Measurements from ENCODE around the gene TBCEL. TPM values are rescaled to one million over a fixed set of nuclear protein-coding genes. Genes with fewer than 3 reads are reported as not detected.

Gene TBCEL
- polyA plus RNA-seq, 1 donor (not counting 4 experiments of a cell fraction or from before 2014, with no cell fraction given) = 15.1 TPM

DNA sequence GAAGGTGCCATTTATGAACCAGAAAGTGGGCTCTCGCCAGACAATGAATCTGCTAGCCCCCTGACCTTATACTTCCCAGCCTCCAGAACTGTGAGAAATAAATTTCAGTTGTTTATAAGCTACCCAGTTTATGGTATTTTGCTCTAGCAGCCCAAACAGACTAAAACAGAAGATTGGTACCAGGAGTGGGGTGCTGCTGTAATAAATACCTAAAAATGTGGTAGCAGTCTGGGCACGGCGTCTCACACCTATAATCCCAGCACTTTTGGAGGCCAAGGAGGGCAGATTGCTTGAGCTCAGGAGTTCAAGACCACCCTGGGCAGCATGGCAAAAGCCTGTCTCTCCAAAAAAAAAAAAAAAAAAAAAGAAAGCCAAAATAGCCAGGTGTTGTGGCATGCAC is 98.4 kb downstream of the TBCEL start:
- peaks cover 2% of the 10 kb centered on the region for H3K9me3 ChIP-seq (ENCODE audit: control insufficient read depth, low read depth, low read length)
- H3K36me3 ChIP-seq (ENCODE audit: control insufficient read depth in 2 of 2, extremely low read depth in 1 of 2, insufficient read depth in 2 of 2, low read length in 2 of 2) = no peaks in the 10 kb centered on the region
- H3K4me2 ChIP-seq (ENCODE audit: control insufficient read depth, extremely low read depth, insufficient read depth, low read depth, low read length) = no peak overlapping the region
- TF ChIP-seq, protein P1, sequence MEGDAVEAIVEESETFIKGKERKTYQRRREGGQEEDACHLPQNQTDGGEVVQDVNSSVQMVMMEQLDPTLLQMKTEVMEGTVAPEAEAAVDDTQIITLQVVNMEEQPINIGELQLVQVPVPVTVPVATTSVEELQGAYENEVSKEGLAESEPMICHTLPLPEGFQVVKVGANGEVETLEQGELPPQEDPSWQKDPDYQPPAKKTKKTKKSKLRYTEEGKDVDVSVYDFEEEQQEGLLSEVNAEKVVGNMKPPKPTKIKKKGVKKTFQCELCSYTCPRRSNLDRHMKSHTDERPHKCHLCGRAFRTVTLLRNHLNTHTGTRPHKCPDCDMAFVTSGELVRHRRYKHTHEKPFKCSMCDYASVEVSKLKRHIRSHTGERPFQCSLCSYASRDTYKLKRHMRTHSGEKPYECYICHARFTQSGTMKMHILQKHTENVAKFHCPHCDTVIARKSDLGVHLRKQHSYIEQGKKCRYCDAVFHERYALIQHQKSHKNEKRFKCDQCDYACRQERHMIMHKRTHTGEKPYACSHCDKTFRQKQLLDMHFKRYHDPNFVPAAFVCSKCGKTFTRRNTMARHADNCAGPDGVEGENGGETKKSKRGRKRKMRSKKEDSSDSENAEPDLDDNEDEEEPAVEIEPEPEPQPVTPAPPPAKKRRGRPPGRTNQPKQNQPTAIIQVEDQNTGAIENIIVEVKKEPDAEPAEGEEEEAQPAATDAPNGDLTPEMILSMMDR (optimal IDR thresholded peaks at IDR 0.05 in 1 of 3, IDR thresholded peaks at IDR 0.05 in 1 of 3, conservative IDR thresholded peaks at IDR 0.05 in 1 of 3; ENCODE audit: extremely low read depth in 1 of 3, insufficient read depth in 2 of 3, low read length in 3 of 3) = no peak
- H3K4me3 ChIP-seq (ENCODE audit: control insufficient read depth in 2 of 3, extremely low read depth in 1 of 3, insufficient read depth in 2 of 3, low read depth in 1 of 3, low read length in 3 of 3) = no peak overlapping the region
- no peak for DNase-seq (ENCODE audit: low read depth, low spot score)
- FAIRE-seq = no peak
- no peak overlapping the region for H2AFZ ChIP-seq (ENCODE audit: control insufficient read depth, low read length)
- H3K9me1 ChIP-seq (ENCODE audit: control insufficient read depth, extremely low read depth, insufficient read depth, low read length) = no peaks in the 10 kb centered on the region
- H4K20me1 ChIP-seq (ENCODE audit: control insufficient read depth, extremely low read depth, insufficient read depth, low read length) = no peaks in the 10 kb centered on the region
- H3K27ac ChIP-seq (ENCODE audit: control insufficient read depth, insufficient read depth, low read length) = no peak overlapping the region
- dilution Hi-C loops (cut with MboI; ENCODE audit: extremely low pct_ligation_motif_present, low sequenced_read_pairs) = no loop called here
- H3K9ac ChIP-seq (ENCODE audit: control insufficient read depth, extremely low read depth, insufficient read depth, low read length) = no peak overlapping the region
- no peaks in the 10 kb centered on the region for H3K79me2 ChIP-seq (ENCODE audit: control insufficient read depth, insufficient read depth, low read length)
- no peaks in the 10 kb centered on the region for H3K27me3 ChIP-seq (ENCODE audit: control insufficient read depth, extremely low read depth, insufficient read depth, low read length)
- no peaks in the 10 kb centered on the region for H3K4me1 ChIP-seq (ENCODE audit: control insufficient read depth, extremely low read depth, insufficient read depth, low read length)

DNA sequence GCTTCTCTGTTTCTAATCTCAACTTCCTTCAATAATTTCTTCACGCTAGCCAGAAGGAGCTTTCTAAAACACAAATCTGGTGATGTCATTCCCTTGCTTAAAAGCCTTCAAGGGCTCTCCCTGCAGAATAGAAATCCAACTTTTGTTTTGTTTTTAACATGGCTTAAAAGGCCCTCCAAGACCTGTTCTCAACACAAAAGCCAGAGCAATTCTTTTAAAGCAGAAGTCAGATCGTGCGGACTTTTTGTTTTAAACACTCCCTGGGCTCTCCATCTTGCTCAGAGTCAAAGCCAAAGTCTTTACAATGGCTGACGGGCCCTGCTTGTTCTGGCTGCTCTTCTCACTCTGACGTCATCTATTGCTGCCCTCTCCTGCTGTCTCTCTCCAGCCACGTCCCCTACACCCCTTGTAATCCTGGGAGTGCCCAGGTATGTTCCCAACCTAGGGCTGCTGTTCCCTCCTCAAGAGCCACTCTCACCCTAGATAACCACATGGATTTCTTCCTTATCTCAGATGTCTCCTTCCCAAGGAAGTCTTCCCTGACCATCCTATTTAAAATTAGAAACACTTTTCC is 99.7 kb downstream of the TBCEL start:
- no peaks in the 10 kb centered on the region for H3K36me3 ChIP-seq (ENCODE audit: control insufficient read depth in 2 of 2, extremely low read depth in 1 of 2, insufficient read depth in 2 of 2, low read length in 2 of 2)
- peaks cover 2% of the 10 kb centered on the region for H3K9me3 ChIP-seq (ENCODE audit: control insufficient read depth, low read depth, low read length)
- H3K4me1 ChIP-seq (ENCODE audit: control insufficient read depth, extremely low read depth, insufficient read depth, low read length) = no peaks in the 10 kb centered on the region
- dilution Hi-C loops (cut with MboI; ENCODE audit: extremely low pct_ligation_motif_present, low sequenced_read_pairs) = no loop called here
- no peak overlapping the region for H3K27ac ChIP-seq (ENCODE audit: control insufficient read depth, insufficient read depth, low read length)
- H3K9me1 ChIP-seq (ENCODE audit: control insufficient read depth, extremely low read depth, insufficient read depth, low read length) = no peaks in the 10 kb centered on the region
- H3K4me2 ChIP-seq (ENCODE audit: control insufficient read depth, extremely low read depth, insufficient read depth, low read depth, low read length) = no peak overlapping the region
- FAIRE-seq (no peak), DNase-seq (ENCODE audit: low read depth, low spot score) (no peak)
- no peak overlapping the region for H3K9ac ChIP-seq (ENCODE audit: control insufficient read depth, extremely low read depth, insufficient read depth, low read length)
- H3K79me2 ChIP-seq (ENCODE audit: control insufficient read depth, insufficient read depth, low read length) = no peaks in the 10 kb centered on the region
- TF ChIP-seq, protein P1 (optimal IDR thresholded peaks at IDR 0.05 in 1 of 3, IDR thresholded peaks at IDR 0.05 in 1 of 3, conservative IDR thresholded peaks at IDR 0.05 in 1 of 3; ENCODE audit: extremely low read depth in 1 of 3, insufficient read depth in 2 of 3, low read length in 3 of 3) = no peak
- TF ChIP-seq EZH2 (IDR thresholded peaks at IDR 0.05; ENCODE audit: low read length) = no peak
- H2AFZ ChIP-seq (ENCODE audit: control insufficient read depth, low read length) = no peak overlapping the region
- no peaks in the 10 kb centered on the region for H4K20me1 ChIP-seq (ENCODE audit: control insufficient read depth, extremely low read depth, insufficient read depth, low read length)
- no peak overlapping the region for H3K4me3 ChIP-seq (ENCODE audit: control insufficient read depth in 2 of 3, extremely low read depth in 1 of 3, insufficient read depth in 2 of 3, low read depth in 1 of 3, low read length in 3 of 3)
- no peaks in the 10 kb centered on the region for H3K27me3 ChIP-seq (ENCODE audit: control insufficient read depth, extremely low read depth, insufficient read depth, low read length)

All from keratinocyte (primary cell).